GM18861 (cell line): ENCODE results near the gene KLHL13.

ENCODE experiments used
- ATAC-seq: cut with Tn5 transposase; IDR thresholded peaks from one replicate; pipeline ENCODE4 v1.9.1; 2021; ENCODE audit not compliant: unreplicated experiment

Gene KLHL13

DNA sequence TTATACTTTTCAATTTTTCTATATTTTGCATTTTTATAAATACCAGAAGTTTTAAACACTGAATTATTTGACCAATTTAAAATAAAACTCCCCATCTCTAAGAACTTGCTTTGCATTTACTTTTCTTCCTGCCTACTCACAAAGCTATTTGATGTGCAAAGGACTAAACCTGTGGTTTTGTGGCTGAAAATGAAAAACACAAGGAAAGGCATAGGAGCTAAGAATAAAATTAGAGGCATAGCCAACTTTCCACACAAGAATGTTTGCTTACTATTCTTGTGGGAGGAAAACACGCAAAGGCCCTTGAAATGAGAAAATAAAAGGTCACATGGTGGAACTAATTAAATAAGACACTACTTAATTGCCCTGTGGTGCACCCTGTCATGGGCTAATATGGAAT, 221.2 kb downstream of the KLHL13 start:
- no peak for ATAC-seq

DNA sequence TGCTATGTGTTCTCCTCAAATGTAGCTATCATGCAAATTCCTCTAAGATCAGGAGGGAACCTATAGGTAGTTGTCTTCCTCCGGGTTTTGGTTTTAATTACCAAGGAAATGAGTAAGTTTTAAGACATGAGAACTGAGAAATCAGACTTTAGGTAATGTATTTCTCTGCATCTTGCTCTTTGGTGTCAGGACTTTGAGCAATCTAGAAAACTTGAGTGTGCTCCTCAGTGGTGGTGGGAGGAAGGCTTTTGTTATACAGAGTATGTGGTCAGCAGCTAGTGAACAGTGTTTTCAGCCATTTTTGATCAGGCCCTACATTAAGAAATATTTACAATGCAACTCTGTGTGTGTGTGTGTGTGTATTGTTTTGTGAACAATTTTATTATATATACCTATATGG, 224.1 kb downstream of the KLHL13 start:
- no peak for ATAC-seq

DNA sequence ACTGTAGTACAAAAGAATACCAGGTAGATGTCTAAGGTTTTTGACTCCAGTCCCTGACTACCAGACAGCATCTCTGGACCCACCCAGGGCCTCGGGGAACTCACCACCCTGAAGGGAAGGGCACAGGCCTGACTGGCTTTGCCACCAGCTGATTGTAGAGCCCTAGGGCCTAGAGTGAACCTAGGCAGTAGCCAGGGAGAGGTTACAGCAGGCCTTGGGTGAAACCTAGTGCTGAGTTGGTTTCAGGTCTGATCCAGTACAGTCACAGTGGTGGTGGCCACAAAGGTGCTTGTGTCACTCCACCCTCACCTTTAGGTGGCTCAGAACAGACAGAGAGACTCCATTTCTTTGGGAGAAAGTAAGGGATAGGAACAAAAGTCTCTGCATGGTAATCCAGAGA, 244.8 kb downstream of the KLHL13 start:
- ATAC-seq, result no peak

DNA sequence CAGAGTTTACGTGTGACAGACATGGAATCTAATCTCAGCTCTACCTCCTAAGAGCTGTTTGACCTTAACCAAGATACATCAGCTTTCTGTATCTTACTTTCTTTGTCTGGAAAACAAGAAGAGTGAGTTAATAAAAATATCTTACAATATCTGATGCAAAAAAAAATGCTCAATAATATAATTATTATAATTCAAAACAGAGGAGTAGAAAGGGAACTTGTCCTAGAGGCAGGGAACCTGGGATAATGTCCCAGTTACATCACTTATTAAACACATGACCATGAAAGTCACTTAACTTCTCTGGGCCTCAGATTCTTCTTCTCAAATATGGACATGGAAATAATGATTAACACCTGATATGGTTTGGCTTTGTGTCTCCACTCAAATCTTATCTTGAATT, 256.1 kb downstream of the KLHL13 start:
- ATAC-seq, result no peak

DNA sequence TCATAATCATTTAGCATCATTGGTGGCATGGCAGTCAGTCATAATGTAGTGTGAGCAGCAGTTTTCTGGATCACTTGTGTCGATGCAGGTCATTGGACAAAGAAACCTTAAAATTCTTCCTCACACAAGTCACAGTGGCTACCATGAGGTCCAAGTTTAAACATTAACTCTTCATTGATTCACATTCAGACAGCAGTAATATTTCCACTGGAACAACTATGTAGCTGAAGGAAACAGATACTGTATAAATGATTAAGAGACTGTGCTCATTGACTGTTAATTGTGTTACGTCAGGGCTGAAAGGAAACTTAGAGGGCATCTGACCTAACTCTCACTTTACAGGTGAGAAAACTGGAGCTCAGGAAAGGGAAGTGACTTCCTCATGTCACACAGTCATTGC, 261.8 kb downstream of the KLHL13 start:
- no peak for ATAC-seq

DNA sequence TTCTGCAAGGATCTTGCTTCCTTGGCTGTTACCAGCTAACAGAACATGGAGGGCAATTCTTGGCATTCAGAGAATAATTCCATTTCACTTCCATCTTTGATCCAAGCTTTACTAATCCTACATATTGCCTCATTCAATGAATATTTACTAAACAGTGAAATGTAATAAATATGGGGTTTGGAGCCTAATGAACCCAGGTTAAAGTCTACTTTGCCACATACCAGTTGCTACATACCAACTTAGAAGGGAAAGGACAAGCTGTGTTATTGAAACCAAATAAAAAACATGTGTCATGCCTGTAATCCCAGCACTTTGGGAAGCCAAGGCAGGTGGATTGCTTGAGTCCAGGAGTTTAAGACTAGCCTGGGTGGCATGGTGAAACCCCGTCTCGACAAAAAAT, 265.6 kb downstream of the KLHL13 start:
- no peak for ATAC-seq
